Measurements from ENCODE around the gene ASGR2. TPM values are rescaled to one million over a fixed set of nuclear protein-coding genes. Genes with fewer than 3 reads are reported as not detected.

ASGR2 gene
- total and polyA plus RNA-seq, 3 donors from 2014 or later = 0.47 to 2.6 (median 1.1) TPM

DNA sequence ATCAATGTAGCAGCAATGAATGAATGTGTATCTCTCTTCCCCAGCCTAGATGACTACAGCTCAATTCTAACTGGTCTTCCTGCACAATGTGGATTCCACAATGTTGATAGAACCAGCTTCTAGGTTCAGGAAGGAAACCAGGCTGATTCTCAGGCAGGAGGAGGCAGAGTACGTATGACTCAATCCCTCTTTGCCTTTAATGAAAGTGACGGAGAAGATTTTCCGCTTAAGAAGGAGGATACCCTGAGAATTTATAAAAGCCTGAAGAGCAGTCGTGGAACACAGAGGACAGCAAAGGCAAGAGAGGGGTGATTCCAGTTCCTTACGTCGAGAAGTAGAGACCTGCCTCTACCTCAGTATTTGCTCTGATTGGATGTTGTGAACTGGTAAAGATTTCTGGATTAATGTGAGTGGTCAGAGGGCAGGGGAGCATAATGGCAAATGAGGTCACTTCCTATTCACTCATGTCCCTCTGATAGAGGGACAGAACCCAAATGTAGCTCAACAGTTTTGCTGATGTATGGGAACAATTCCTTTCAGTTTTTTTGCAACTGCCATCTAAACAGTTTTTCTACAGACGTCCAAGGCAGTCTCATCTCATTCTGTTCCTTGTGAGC, 55.7 kb downstream of the ASGR2 start:
- H3K9me3 ChIP-seq = no peaks in the 10 kb centered on the region
- H3K27ac ChIP-seq = no peak overlapping the region
- WGBS, 2 donors = 76 to 78% methylated on average over 7 of the region's 7 CpGs
- intact Hi-C loops (cut with DNase I; ENCODE audit: low total_unique reads) = no loop called here
- H3K4me3 ChIP-seq = no peak overlapping the region
- no peak for TF ChIP-seq POLR2A (IDR thresholded peaks at IDR 0.05)
- H3K4me1 ChIP-seq = no peaks in the 10 kb centered on the region
- no peaks in the 10 kb centered on the region for H3K27me3 ChIP-seq
- H3K36me3 ChIP-seq (ENCODE audit: low read depth, missing control alignments) = no peaks in the 10 kb centered on the region
- no peak for DNase-seq

GRCh38 chr17:7056386-7056785, 58.2 kb downstream of the ASGR2 start:
- no peak for DNase-seq
- no peak overlapping the region for H3K27ac ChIP-seq
- 65 to 85% methylated on average over 4 of the region's 4 CpGs for WGBS, 2 donors
- no peak overlapping the region for H3K4me3 ChIP-seq
- no peaks in the 10 kb centered on the region for H3K27me3 ChIP-seq
- no peak for TF ChIP-seq POLR2A (IDR thresholded peaks at IDR 0.05)
- TF ChIP-seq, protein P1, sequence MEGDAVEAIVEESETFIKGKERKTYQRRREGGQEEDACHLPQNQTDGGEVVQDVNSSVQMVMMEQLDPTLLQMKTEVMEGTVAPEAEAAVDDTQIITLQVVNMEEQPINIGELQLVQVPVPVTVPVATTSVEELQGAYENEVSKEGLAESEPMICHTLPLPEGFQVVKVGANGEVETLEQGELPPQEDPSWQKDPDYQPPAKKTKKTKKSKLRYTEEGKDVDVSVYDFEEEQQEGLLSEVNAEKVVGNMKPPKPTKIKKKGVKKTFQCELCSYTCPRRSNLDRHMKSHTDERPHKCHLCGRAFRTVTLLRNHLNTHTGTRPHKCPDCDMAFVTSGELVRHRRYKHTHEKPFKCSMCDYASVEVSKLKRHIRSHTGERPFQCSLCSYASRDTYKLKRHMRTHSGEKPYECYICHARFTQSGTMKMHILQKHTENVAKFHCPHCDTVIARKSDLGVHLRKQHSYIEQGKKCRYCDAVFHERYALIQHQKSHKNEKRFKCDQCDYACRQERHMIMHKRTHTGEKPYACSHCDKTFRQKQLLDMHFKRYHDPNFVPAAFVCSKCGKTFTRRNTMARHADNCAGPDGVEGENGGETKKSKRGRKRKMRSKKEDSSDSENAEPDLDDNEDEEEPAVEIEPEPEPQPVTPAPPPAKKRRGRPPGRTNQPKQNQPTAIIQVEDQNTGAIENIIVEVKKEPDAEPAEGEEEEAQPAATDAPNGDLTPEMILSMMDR (IDR thresholded peaks at IDR 0.05) = no peak
- H3K4me1 ChIP-seq = no peaks in the 10 kb centered on the region
- H3K36me3 ChIP-seq (ENCODE audit: low read depth, missing control alignments) = no peaks in the 10 kb centered on the region
- H3K9me3 ChIP-seq = no peaks in the 10 kb centered on the region
- intact Hi-C loops (cut with DNase I; ENCODE audit: low total_unique reads) = no loop called here

Small RNA genes within 50 kb of the gene (small RNA-seq; reads per million reads assigned to genes)
- gene AC120057.1 = 0 reads per million in 2 donors

Other genes with a start within 250 kb of the ASGR2 start
- gene ALOX12, start 118.8 kb downstream of the ASGR2 start, total RNA-seq = under 1 TPM; 0.24 to 0.25 TPM
- gene ALOX12, start 118.8 kb downstream of the ASGR2 start, polyA plus RNA-seq (ENCODE audit: insufficient read depth, low read depth, low replicate concordance) = 0.50 TPM
- 100 to 1,000 TPM; 208 to 314 TPM for gene RNASEK, start 102.2 kb downstream of the ASGR2 start, total RNA-seq
- 317 TPM for gene RNASEK, start 102.2 kb downstream of the ASGR2 start, polyA plus RNA-seq (ENCODE audit: insufficient read depth, low read depth, low replicate concordance)
- 1 to 10 TPM; 2.5 to 3.5 TPM for gene BCL6B, start 91.8 kb downstream of the ASGR2 start, total RNA-seq
- 4.6 TPM for gene BCL6B, start 91.8 kb downstream of the ASGR2 start, polyA plus RNA-seq (ENCODE audit: insufficient read depth, low read depth, low replicate concordance)
- gene SLC16A13, start 78.8 kb downstream of the ASGR2 start, total RNA-seq = 1 to 10 TPM; 1.9 to 2.2 TPM
- gene SLC16A13, start 78.8 kb downstream of the ASGR2 start, polyA plus RNA-seq (ENCODE audit: insufficient read depth, low read depth, low replicate concordance) = 2.0 TPM
- 1 to 10 TPM in 1 of 2 donors, under 1 TPM in 1; 0.55 to 2.0 TPM for gene SLC16A11, start 70.7 kb downstream of the ASGR2 start, total RNA-seq
- 3.0 TPM for gene SLC16A11, start 70.7 kb downstream of the ASGR2 start, polyA plus RNA-seq (ENCODE audit: insufficient read depth, low read depth, low replicate concordance)
- 1 to 10 TPM; 3.5 to 3.8 TPM for gene CLEC10A, start 34.6 kb downstream of the ASGR2 start, total RNA-seq
- 11.7 TPM for gene CLEC10A, start 34.6 kb downstream of the ASGR2 start, polyA plus RNA-seq (ENCODE audit: insufficient read depth, low read depth, low replicate concordance)
- gene ASGR1, start 64.5 kb upstream of the ASGR2 start, total RNA-seq = 10 to 100 TPM; 11.5 to 19.1 TPM
- 21.3 TPM for gene ASGR1, start 64.5 kb upstream of the ASGR2 start, polyA plus RNA-seq (ENCODE audit: insufficient read depth, low read depth, low replicate concordance)
- gene DLG4, start 105.0 kb upstream of the ASGR2 start, total RNA-seq = 10 to 100 TPM; 26.3 to 49.8 TPM
- gene DLG4, start 105.0 kb upstream of the ASGR2 start, polyA plus RNA-seq (ENCODE audit: insufficient read depth, low read depth, low replicate concordance) = 45.9 TPM
- gene ACADVL, start 105.1 kb upstream of the ASGR2 start, total RNA-seq = 100 to 1,000 TPM; 298 to 458 TPM
- gene ACADVL, start 105.1 kb upstream of the ASGR2 start, polyA plus RNA-seq (ENCODE audit: insufficient read depth, low read depth, low replicate concordance) = 334 TPM
- 100 to 1,000 TPM in 1 of 2 donors, 10 to 100 TPM in 1; 81.3 to 102 TPM for gene DVL2, start 119.7 kb upstream of the ASGR2 start, total RNA-seq
- 43.6 TPM for gene DVL2, start 119.7 kb upstream of the ASGR2 start, polyA plus RNA-seq (ENCODE audit: insufficient read depth, low read depth, low replicate concordance)
- gene PHF23, start 124.6 kb upstream of the ASGR2 start, total RNA-seq = 10 to 100 TPM; 54.9 to 61.6 TPM
- 53.4 TPM for gene PHF23, start 124.6 kb upstream of the ASGR2 start, polyA plus RNA-seq (ENCODE audit: insufficient read depth, low read depth, low replicate concordance)
- 100 to 1,000 TPM; 521 to 683 TPM for gene GABARAP, start 127.6 kb upstream of the ASGR2 start, total RNA-seq
- 1,171 TPM for gene GABARAP, start 127.6 kb upstream of the ASGR2 start, polyA plus RNA-seq (ENCODE audit: insufficient read depth, low read depth, low replicate concordance)
- 10 to 100 TPM; 86.4 to 94.0 TPM for gene CTDNEP1, start 136.9 kb upstream of the ASGR2 start, total RNA-seq
- gene CTDNEP1, start 136.9 kb upstream of the ASGR2 start, polyA plus RNA-seq (ENCODE audit: insufficient read depth, low read depth, low replicate concordance) = 138 TPM
- gene ELP5, start 137.4 kb upstream of the ASGR2 start, total RNA-seq = 100 to 1,000 TPM; 107 to 123 TPM
- 295 TPM for gene ELP5, start 137.4 kb upstream of the ASGR2 start, polyA plus RNA-seq (ENCODE audit: insufficient read depth, low read depth, low replicate concordance)
- 1 to 10 TPM; 4.5 to 6.9 TPM for gene CLDN7, start 147.7 kb upstream of the ASGR2 start, total RNA-seq
- gene CLDN7, start 147.7 kb upstream of the ASGR2 start, polyA plus RNA-seq (ENCODE audit: insufficient read depth, low read depth, low replicate concordance) = 8.8 TPM
- gene SLC2A4, start 166.9 kb upstream of the ASGR2 start, total RNA-seq = 1 to 10 TPM; 4.2 to 6.6 TPM
- 4.7 TPM for gene SLC2A4, start 166.9 kb upstream of the ASGR2 start, polyA plus RNA-seq (ENCODE audit: insufficient read depth, low read depth, low replicate concordance)
- gene YBX2, start 179.8 kb upstream of the ASGR2 start, total RNA-seq = 100 to 1,000 TPM; 276 to 549 TPM
- 1,120 TPM for gene YBX2, start 179.8 kb upstream of the ASGR2 start, polyA plus RNA-seq (ENCODE audit: insufficient read depth, low read depth, low replicate concordance)
- gene EIF5A, start 192.8 kb upstream of the ASGR2 start, total RNA-seq = 100 to 1,000 TPM; 193 to 229 TPM
- 388 TPM for gene EIF5A, start 192.8 kb upstream of the ASGR2 start, polyA plus RNA-seq (ENCODE audit: insufficient read depth, low read depth, low replicate concordance)
- 100 to 1,000 TPM; 204 to 239 TPM for gene GPS2, start 200.5 kb upstream of the ASGR2 start, total RNA-seq
- 219 TPM for gene GPS2, start 200.5 kb upstream of the ASGR2 start, polyA plus RNA-seq (ENCODE audit: insufficient read depth, low read depth, low replicate concordance)
- 10 to 100 TPM; 34.5 to 50.6 TPM for gene NEURL4, start 214.5 kb upstream of the ASGR2 start, total RNA-seq
- 38.3 TPM for gene NEURL4, start 214.5 kb upstream of the ASGR2 start, polyA plus RNA-seq (ENCODE audit: insufficient read depth, low read depth, low replicate concordance)
- gene ACAP1, start 221.7 kb upstream of the ASGR2 start, total RNA-seq = 100 to 1,000 TPM in 1 of 2 donors, 10 to 100 TPM in 1; 12.6 to 140 TPM
- gene ACAP1, start 221.7 kb upstream of the ASGR2 start, polyA plus RNA-seq (ENCODE audit: insufficient read depth, low read depth, low replicate concordance) = 95.2 TPM
- gene KCTD11, start 237.3 kb upstream of the ASGR2 start, total RNA-seq = 1 to 10 TPM; 4.8 to 5.0 TPM
- 6.8 TPM for gene KCTD11, start 237.3 kb upstream of the ASGR2 start, polyA plus RNA-seq (ENCODE audit: insufficient read depth, low read depth, low replicate concordance)
- 1 to 10 TPM; 2.8 to 6.6 TPM for gene TMEM95, start 240.3 kb upstream of the ASGR2 start, total RNA-seq
- 9.9 TPM for gene TMEM95, start 240.3 kb upstream of the ASGR2 start, polyA plus RNA-seq (ENCODE audit: insufficient read depth, low read depth, low replicate concordance)

All from testis (tissue), 3 donors.